Activated T-cell treated with anti-CD3 and anti-CD28 coated beads, Interleukin-2, amount 50 U/mL, for 4 hours (primary cell): ENCODE results near the gene CNIH3. TPM values are rescaled to one million over a fixed set of nuclear protein-coding genes. Genes with fewer than 3 reads are reported as not detected.

Source experiments
- ATAC-seq, 2 donors: fragments of 200-7000 bp; cut with Tn5 transposase; one replicate each; pipeline ENCODE4 v1.10.0; 2021
- DNase-seq: peaks from one replicate; pipeline ENCODE4 v3.0.0-alpha.2; 2020
- H3K27me3 Mint-ChIP-seq: one replicate; pipeline ENCODE4 v1.8.0; 2021; ENCODE audit warnings: low read depth, mixed read lengths
- H3K36me3 Mint-ChIP-seq: one replicate; pipeline ENCODE4 v1.8.0; 2022; ENCODE audit warnings: mixed read lengths; ENCODE audit not compliant: insufficient read depth
- H3K4me1 Mint-ChIP-seq: one replicate; pipeline ENCODE4 v1.8.0; 2021; ENCODE audit warnings: low read depth, mixed read lengths
- H3K4me3 Mint-ChIP-seq: one replicate; pipeline ENCODE4 v1.8.0; 2021; ENCODE audit warnings: mild to moderate bottlenecking, moderate library complexity, mixed read lengths
- H3K9me3 Mint-ChIP-seq: one replicate; pipeline ENCODE4 v1.8.0; 2021; ENCODE audit warnings: mixed read lengths
- total RNA-seq, 3 donors: library from RNA; stranded (reverse); gene quantifications; one replicate each; pipeline ENCODE4 v1.2.1, GENCODE V29; 2021

Gene CNIH3
- total RNA-seq, 3 donors from 2014 or later = 0.66 to 1.1 (median 0.71) TPM

- Mint-ChIP-seq H3K9me3 (peaks cover under 1% of the 10 kb centered on the region), H3K36me3 (no peaks in the 10 kb centered on the region), H3K4me3 (no peak overlapping the region), H3K27me3 (no peaks in the 10 kb centered on the region), H3K4me1 (no peaks in the 10 kb centered on the region)
- DNase-seq (no peak), ATAC-seq (no peak)
Observed at GRCh38 chr1:224594360-224594759, 21.8 kb upstream of the CNIH3 start.

GRCh38 chr1:224594851-224595250, 21.3 kb upstream of the CNIH3 start:
- Mint-ChIP-seq H3K9me3 (no peaks in the 10 kb centered on the region), H3K27me3 (no peaks in the 10 kb centered on the region), H3K4me1 (no peaks in the 10 kb centered on the region), H3K36me3 (no peaks in the 10 kb centered on the region), H3K4me3 (no peak overlapping the region)
- no peak for ATAC-seq
- no peak for DNase-seq

- Mint-ChIP-seq H3K4me1 (no peaks in the 10 kb centered on the region), H3K36me3 (no peaks in the 10 kb centered on the region), H3K9me3 (no peaks in the 10 kb centered on the region), H3K27me3 (peaks cover 15% of the 10 kb centered on the region), H3K4me3 (no peak overlapping the region)
- no peak for DNase-seq
- no peak for ATAC-seq
Observed at GRCh38 chr1:224605482-224606181, 10.5 kb upstream of the CNIH3 start.

- no peak overlapping the region for H3K4me3 Mint-ChIP-seq
Observed at GRCh38 chr1:224607188-224608148, 8.6 kb upstream of the CNIH3 start.

GRCh38 chr1:224609333-224609732, 6.8 kb upstream of the CNIH3 start:
- no peaks in the 10 kb centered on the region for H3K4me1 Mint-ChIP-seq
- no peaks in the 10 kb centered on the region for H3K9me3 Mint-ChIP-seq
- ATAC-seq (no peak), DNase-seq (no peak)
- no peak overlapping the region for H3K4me3 Mint-ChIP-seq
- H3K36me3 Mint-ChIP-seq = no peaks in the 10 kb centered on the region
- peaks cover 13% of the 10 kb centered on the region for H3K27me3 Mint-ChIP-seq

More at GRCh38 chr1:224607188-224608148, 8.6 kb upstream of the CNIH3 start:
- no peak for DNase-seq
- H3K9me3 Mint-ChIP-seq = no peaks in the 10 kb centered on the region
- no peaks in the 10 kb centered on the region for H3K4me1 Mint-ChIP-seq
- no peak for ATAC-seq
- no peaks in the 10 kb centered on the region for H3K36me3 Mint-ChIP-seq
- peaks cover 13% of the 10 kb centered on the region for H3K27me3 Mint-ChIP-seq

GRCh38 chr1:224612246-224612645, 3.9 kb upstream of the CNIH3 start:
- no peak for DNase-seq
- no peaks in the 10 kb centered on the region for H3K36me3 Mint-ChIP-seq
- no peak overlapping the region for H3K4me3 Mint-ChIP-seq
- peaks cover 12% of the 10 kb centered on the region for H3K4me1 Mint-ChIP-seq
- ATAC-seq = no peak
- no peaks in the 10 kb centered on the region for H3K9me3 Mint-ChIP-seq
- peaks cover 24% of the 10 kb centered on the region for H3K27me3 Mint-ChIP-seq

- Mint-ChIP-seq H3K27me3 (peaks cover 35% of the 10 kb centered on the region), H3K4me1 (peaks cover 23% of the 10 kb centered on the region), H3K4me3 (no peak overlapping the region), H3K9me3 (no peaks in the 10 kb centered on the region), H3K36me3 (no peaks in the 10 kb centered on the region)
- ATAC-seq (no peak), DNase-seq (no peak)
Observed at GRCh38 chr1:224613486-224613885, 2.6 kb upstream of the CNIH3 start.

- Mint-ChIP-seq H3K36me3 (peaks cover 2% of the 10 kb centered on the region), H3K9me3 (peaks cover 6% of the 10 kb centered on the region), H3K27me3 (peaks cover 51% of the 10 kb centered on the region), H3K4me3 (peak overlapping the region; percentile 72), H3K4me1 (peaks cover 25% of the 10 kb centered on the region)
- DNase-seq (no peak), ATAC-seq (peak in 1 of 2 donors; percentile 24)
Observed at GRCh38 chr1:224616756-224617409, 766 bp downstream of the CNIH3 start.

GRCh38 chr1:224617410-224618355, 1.6 kb downstream of the CNIH3 start:
- peak overlapping the region; percentile 72 for H3K4me3 Mint-ChIP-seq
- H3K9me3 Mint-ChIP-seq = peaks cover 12% of the 10 kb centered on the region
- peaks cover 25% of the 10 kb centered on the region for H3K4me1 Mint-ChIP-seq
- peaks cover 51% of the 10 kb centered on the region for H3K27me3 Mint-ChIP-seq
- peaks cover 2% of the 10 kb centered on the region for H3K36me3 Mint-ChIP-seq
- ATAC-seq (no peak), DNase-seq (no peak)

GRCh38 chr1:224619209-224619608, 3.1 kb downstream of the CNIH3 start:
- H3K27me3 Mint-ChIP-seq = peaks cover 50% of the 10 kb centered on the region
- H3K4me1 Mint-ChIP-seq = peaks cover 40% of the 10 kb centered on the region
- ATAC-seq (no peak), DNase-seq (no peak)
- peaks cover 12% of the 10 kb centered on the region for H3K9me3 Mint-ChIP-seq
- H3K36me3 Mint-ChIP-seq = peaks cover 2% of the 10 kb centered on the region
- no peak overlapping the region for H3K4me3 Mint-ChIP-seq

GRCh38 chr1:224620105-224620504, 4.0 kb downstream of the CNIH3 start:
- no peak for ATAC-seq
- peaks cover 49% of the 10 kb centered on the region for H3K4me1 Mint-ChIP-seq
- peaks cover 12% of the 10 kb centered on the region for H3K9me3 Mint-ChIP-seq
- no peak overlapping the region for H3K4me3 Mint-ChIP-seq
- peaks cover 43% of the 10 kb centered on the region for H3K27me3 Mint-ChIP-seq
- peaks cover 2% of the 10 kb centered on the region for H3K36me3 Mint-ChIP-seq
- no peak for DNase-seq

GRCh38 chr1:224621813-224622682, 5.9 kb downstream of the CNIH3 start:
- no peak overlapping the region for H3K4me3 Mint-ChIP-seq
- H3K27me3 Mint-ChIP-seq = peaks cover 29% of the 10 kb centered on the region
- DNase-seq (no peak), ATAC-seq (no peak)
- H3K4me1 Mint-ChIP-seq = peaks cover 42% of the 10 kb centered on the region
- peaks cover 2% of the 10 kb centered on the region for H3K36me3 Mint-ChIP-seq
- H3K9me3 Mint-ChIP-seq = peaks cover 12% of the 10 kb centered on the region

- Mint-ChIP-seq H3K4me3 (no peak overlapping the region), H3K36me3 (peaks cover 2% of the 10 kb centered on the region), H3K9me3 (peaks cover 12% of the 10 kb centered on the region), H3K27me3 (peaks cover 23% of the 10 kb centered on the region), H3K4me1 (peaks cover 36% of the 10 kb centered on the region)
- ATAC-seq (no peak), DNase-seq (no peak)
Observed at GRCh38 chr1:224622831-224623230, 6.7 kb downstream of the CNIH3 start.
